ENCODE results near the gene WTAP.

WTAP gene

GRCh38 chr6:159726918-159727716, at the start of gene WTAP:
Gene WTAP (plus strand): TSS chr6:159727506. CDS start chr6:159736266, 8,760 bp downstream.
- Mint-ChIP-seq H3K9me3 (peaks cover 11% of the 10 kb centered on the region), H3K4me3 (peak within 1 kb of the TSS; percentile 97), H3K27me3 (ENCODE audit: low read depth) (no peaks in the 10 kb centered on the region), H3K4me1 (ENCODE audit: low read depth) (peaks cover 36% of the 10 kb centered on the region), H3K27ac (peak within 1 kb of the TSS; percentile 97), H3K36me3 (ENCODE audit: low read depth) (peaks cover 51% of the 10 kb centered on the region)
- peak; percentile 96 for DNase-seq (ENCODE audit: low spot score)

GRCh38 chr6:159677506-159678165, 49.7 kb upstream of the WTAP start:
- Mint-ChIP-seq H3K4me1 (ENCODE audit: low read depth) (peaks cover 17% of the 10 kb centered on the region), H3K4me3 (no peak overlapping the region), H3K27ac (no peak overlapping the region), H3K9me3 (peaks cover 4% of the 10 kb centered on the region), H3K36me3 (ENCODE audit: low read depth) (peaks cover 34% of the 10 kb centered on the region), H3K27me3 (ENCODE audit: low read depth) (peaks cover under 1% of the 10 kb centered on the region)
- DNase-seq (ENCODE audit: low spot score), result no peak

- H3K4me3 Mint-ChIP-seq, result no peak overlapping the region
- no peak for DNase-seq (ENCODE audit: low spot score)
- peaks cover 17% of the 10 kb centered on the region for H3K4me1 Mint-ChIP-seq (ENCODE audit: low read depth)
- H3K9me3 Mint-ChIP-seq, result peaks cover 4% of the 10 kb centered on the region
- H3K27ac Mint-ChIP-seq, result no peak overlapping the region
- peaks cover 39% of the 10 kb centered on the region for H3K36me3 Mint-ChIP-seq (ENCODE audit: low read depth)
- no peaks in the 10 kb centered on the region for H3K27me3 Mint-ChIP-seq (ENCODE audit: low read depth)
These were observed 48.7 kb upstream of the WTAP start for GRCh38 chr6:159678574-159678973.

- peaks cover 4% of the 10 kb centered on the region for H3K9me3 Mint-ChIP-seq
- DNase-seq (ENCODE audit: low spot score), result peak; percentile 46
- H3K4me3 Mint-ChIP-seq, result no peak overlapping the region
- no peak overlapping the region for H3K27ac Mint-ChIP-seq
- H3K36me3 Mint-ChIP-seq (ENCODE audit: low read depth), result peaks cover 41% of the 10 kb centered on the region
- H3K4me1 Mint-ChIP-seq (ENCODE audit: low read depth), result peaks cover 17% of the 10 kb centered on the region
- no peaks in the 10 kb centered on the region for H3K27me3 Mint-ChIP-seq (ENCODE audit: low read depth)
These were observed 47.9 kb upstream of the WTAP start for GRCh38 chr6:159679091-159680077.

GRCh38 chr6:159680104-159680503, 47.2 kb upstream of the WTAP start:
- Mint-ChIP-seq H3K4me1 (ENCODE audit: low read depth) (peaks cover 17% of the 10 kb centered on the region), H3K9me3 (peaks cover 4% of the 10 kb centered on the region), H3K27me3 (ENCODE audit: low read depth) (no peaks in the 10 kb centered on the region), H3K36me3 (ENCODE audit: low read depth) (peaks cover 45% of the 10 kb centered on the region), H3K4me3 (no peak overlapping the region), H3K27ac (no peak overlapping the region)
- no peak for DNase-seq (ENCODE audit: low spot score)

GRCh38 chr6:159681191-159681880, 46.0 kb upstream of the WTAP start:
- no peak overlapping the region for H3K27ac Mint-ChIP-seq
- H3K4me3 Mint-ChIP-seq, result no peak overlapping the region
- peaks cover 50% of the 10 kb centered on the region for H3K36me3 Mint-ChIP-seq (ENCODE audit: low read depth)
- no peak for DNase-seq (ENCODE audit: low spot score)
- H3K9me3 Mint-ChIP-seq, result no peaks in the 10 kb centered on the region
- no peaks in the 10 kb centered on the region for H3K27me3 Mint-ChIP-seq (ENCODE audit: low read depth)
- peaks cover 19% of the 10 kb centered on the region for H3K4me1 Mint-ChIP-seq (ENCODE audit: low read depth)

GRCh38 chr6:159682295-159682694, 45.0 kb upstream of the WTAP start:
- no peak for DNase-seq (ENCODE audit: low spot score)
- Mint-ChIP-seq H3K4me1 (ENCODE audit: low read depth) (peaks cover 25% of the 10 kb centered on the region), H3K9me3 (no peaks in the 10 kb centered on the region), H3K36me3 (ENCODE audit: low read depth) (peaks cover 55% of the 10 kb centered on the region), H3K27me3 (ENCODE audit: low read depth) (no peaks in the 10 kb centered on the region), H3K4me3 (no peak overlapping the region), H3K27ac (no peak overlapping the region)

- no peaks in the 10 kb centered on the region for H3K9me3 Mint-ChIP-seq
- H3K4me1 Mint-ChIP-seq (ENCODE audit: low read depth), result peaks cover 28% of the 10 kb centered on the region
- H3K27me3 Mint-ChIP-seq (ENCODE audit: low read depth), result no peaks in the 10 kb centered on the region
- no peak for DNase-seq (ENCODE audit: low spot score)
- peaks cover 59% of the 10 kb centered on the region for H3K36me3 Mint-ChIP-seq (ENCODE audit: low read depth)
- H3K4me3 Mint-ChIP-seq, result no peak overlapping the region
- H3K27ac Mint-ChIP-seq, result no peak overlapping the region
These were observed 44.5 kb upstream of the WTAP start for GRCh38 chr6:159682810-159683209.

GRCh38 chr6:159684013-159684304, 43.3 kb upstream of the WTAP start:
- no peak overlapping the region for H3K4me3 Mint-ChIP-seq
- H3K27me3 Mint-ChIP-seq (ENCODE audit: low read depth), result no peaks in the 10 kb centered on the region
- no peak overlapping the region for H3K27ac Mint-ChIP-seq
- peaks cover 63% of the 10 kb centered on the region for H3K36me3 Mint-ChIP-seq (ENCODE audit: low read depth)
- DNase-seq (ENCODE audit: low spot score), result no peak
- H3K9me3 Mint-ChIP-seq, result no peaks in the 10 kb centered on the region
- H3K4me1 Mint-ChIP-seq (ENCODE audit: low read depth), result peaks cover 32% of the 10 kb centered on the region

GRCh38 chr6:159686040-159686439, 41.3 kb upstream of the WTAP start:
- Mint-ChIP-seq H3K36me3 (ENCODE audit: low read depth) (peaks cover 58% of the 10 kb centered on the region), H3K27me3 (ENCODE audit: low read depth) (no peaks in the 10 kb centered on the region), H3K4me1 (ENCODE audit: low read depth) (peaks cover 25% of the 10 kb centered on the region), H3K27ac (no peak overlapping the region), H3K9me3 (no peaks in the 10 kb centered on the region), H3K4me3 (no peak overlapping the region)
- DNase-seq (ENCODE audit: low spot score), result no peak

GRCh38 chr6:159686703-159687102, 40.6 kb upstream of the WTAP start:
- Mint-ChIP-seq H3K9me3 (no peaks in the 10 kb centered on the region), H3K36me3 (ENCODE audit: low read depth) (peaks cover 55% of the 10 kb centered on the region), H3K27me3 (ENCODE audit: low read depth) (no peaks in the 10 kb centered on the region), H3K4me3 (peak overlapping the region; percentile 30), H3K27ac (peak overlapping the region; percentile 73), H3K4me1 (ENCODE audit: low read depth) (peaks cover 30% of the 10 kb centered on the region)
- no peak for DNase-seq (ENCODE audit: low spot score)

- Mint-ChIP-seq H3K27me3 (ENCODE audit: low read depth) (no peaks in the 10 kb centered on the region), H3K4me1 (ENCODE audit: low read depth) (peaks cover 36% of the 10 kb centered on the region), H3K4me3 (no peak overlapping the region), H3K27ac (no peak overlapping the region), H3K36me3 (ENCODE audit: low read depth) (peaks cover 56% of the 10 kb centered on the region), H3K9me3 (no peaks in the 10 kb centered on the region)
- no peak for DNase-seq (ENCODE audit: low spot score)
These were observed 40.0 kb upstream of the WTAP start for GRCh38 chr6:159687341-159687740.

GRCh38 chr6:159688266-159688905, 38.9 kb upstream of the WTAP start:
- Mint-ChIP-seq H3K4me3 (no peak overlapping the region), H3K27ac (peak overlapping the region; percentile 23), H3K9me3 (no peaks in the 10 kb centered on the region), H3K36me3 (ENCODE audit: low read depth) (peaks cover 51% of the 10 kb centered on the region), H3K4me1 (ENCODE audit: low read depth) (peaks cover 36% of the 10 kb centered on the region), H3K27me3 (ENCODE audit: low read depth) (no peaks in the 10 kb centered on the region)
- no peak for DNase-seq (ENCODE audit: low spot score)

Data from T-helper 2 cell treated with Interferon-gamma antibody and Interleukin-4, amounts not matched to agents 5 μg/mL and 100 μg/mL, for 36 hours (primary cell).